ENCODE data around the gene CIAPIN1.

CIAPIN1 gene

GRCh38 chr16:57471209-57471608 lies 24.0 kb upstream of the CIAPIN1 start:
- Histone ChIP-seq H3K36me3 (peaks cover 73 to 91% (median 89%) of the 10 kb centered on the region in 3 donors), H3K4me3 (no peak overlapping the region), H3K4me1 (peaks cover 0 to 10% (median 6%) of the 10 kb centered on the region in 4 donors), H3K9me3 (no peaks in the 10 kb centered on the region), H3K27ac (no peak overlapping the region), H3K27me3 (no peaks in the 10 kb centered on the region)
- intact Hi-C loops (cut with DNase I; ENCODE audit: low total_unique reads), result no loop called here
- TF ChIP-seq CTCF (IDR thresholded peaks at IDR 0.05), result no peak
- DNase-seq, result no peak

- H3K4me3 ChIP-seq, result no peak overlapping the region
- no peak overlapping the region for H3K27ac ChIP-seq
- no peaks in the 10 kb centered on the region for H3K27me3 ChIP-seq
- H3K36me3 ChIP-seq, result peaks cover 78 to 96% (median 94%) of the 10 kb centered on the region in 3 donors
- DNase-seq, result peak in 1 of 2 donors; percentile 67
- peaks cover 0 to 10% (median 2%) of the 10 kb centered on the region in 4 donors for H3K4me1 ChIP-seq
- TF ChIP-seq CTCF (IDR thresholded peaks at IDR 0.05), result no peak
- no peaks in the 10 kb centered on the region for H3K9me3 ChIP-seq
- intact Hi-C loops (cut with DNase I; ENCODE audit: low total_unique reads), result no loop called here
Observed at GRCh38 chr16:57470711-57471110, 23.5 kb upstream of the CIAPIN1 start.

GRCh38 chr16:57469917-57470470 lies 22.8 kb upstream of the CIAPIN1 start:
- Histone ChIP-seq H3K27ac (no peak overlapping the region), H3K36me3 (peaks cover 77 to 98% (median 92%) of the 10 kb centered on the region in 3 donors)

GRCh38 chr16:57469046-57469445 lies 21.9 kb upstream of the CIAPIN1 start:
- Histone ChIP-seq H3K27me3 (no peaks in the 10 kb centered on the region), H3K4me1 (peaks cover 0 to 19% (median 15%) of the 10 kb centered on the region in 4 donors), H3K27ac (no peak overlapping the region), H3K9me3 (no peaks in the 10 kb centered on the region), H3K36me3 (peaks cover 70 to 94% (median 84%) of the 10 kb centered on the region in 3 donors), H3K4me3 (no peak overlapping the region)
- TF ChIP-seq CTCF (IDR thresholded peaks at IDR 0.05), result no peak
- no peak for DNase-seq
- intact Hi-C loops (cut with DNase I; ENCODE audit: low total_unique reads), result no loop called here

More at GRCh38 chr16:57469917-57470470, 22.8 kb upstream of the CIAPIN1 start:
- Histone ChIP-seq H3K4me1 (peaks cover 0 to 10% (median 5%) of the 10 kb centered on the region in 4 donors), H3K4me3 (no peak overlapping the region), H3K9me3 (no peaks in the 10 kb centered on the region), H3K27me3 (no peaks in the 10 kb centered on the region)
- DNase-seq, result no peak
- TF ChIP-seq CTCF (IDR thresholded peaks at IDR 0.05), result no peak
- intact Hi-C loops (cut with DNase I; ENCODE audit: low total_unique reads), result no loop called here

- Histone ChIP-seq H3K4me1 (peaks cover 0 to 26% (median 21%) of the 10 kb centered on the region in 4 donors), H3K27me3 (no peaks in the 10 kb centered on the region), H3K36me3 (peaks cover 63 to 87% (median 77%) of the 10 kb centered on the region in 3 donors), H3K27ac (no peak overlapping the region), H3K9me3 (no peaks in the 10 kb centered on the region), H3K4me3 (no peak overlapping the region)
- intact Hi-C loops (cut with DNase I; ENCODE audit: low total_unique reads), result no loop called here
- no peak for DNase-seq
- TF ChIP-seq CTCF (IDR thresholded peaks at IDR 0.05), result no peak
Observed at GRCh38 chr16:57468346-57468745, 21.2 kb upstream of the CIAPIN1 start.
